HG03432 (cell line): Measurements from ENCODE around the gene BLACAT1.
"Not testable (repeated sequence)": the region's sequence is repeated elsewhere in the genome, so short reads cannot be mapped to it uniquely, and the experiment has no call there.

ENCODE experiments used
- ATAC-seq: cut with Tn5 transposase; IDR thresholded peaks from one replicate; pipeline ENCODE4 v1.9.1; 2021; ENCODE audit warnings: mild to moderate bottlenecking, moderate library complexity; ENCODE audit not compliant: unreplicated experiment

BLACAT1 gene

GRCh38 chr1:205421798-205422197 is 34.0 kb downstream of the BLACAT1 start, which contains the start of gene LEMD1:
LEMD1 (minus strand) TSS chr1:205422056; CDS start chr1:205420536, 1,520 bp downstream.
- no peak for ATAC-seq

- ATAC-seq = no peak
Observed at GRCh38 chr1:205420938-205421337, 34.9 kb downstream of the BLACAT1 start.

GRCh38 chr1:205417870-205418635 is 37.8 kb downstream of the BLACAT1 start:
- no peak for ATAC-seq

- ATAC-seq = no peak
Observed at GRCh38 chr1:205416322-205416721, 39.5 kb downstream of the BLACAT1 start.

- no peak for ATAC-seq
Observed at GRCh38 chr1:205410581-205411298, 45.1 kb downstream of the BLACAT1 start.

- ATAC-seq = no peak
Observed at GRCh38 chr1:205407970-205408369, 47.9 kb downstream of the BLACAT1 start.

GRCh38 chr1:205406252-205406651 is 49.6 kb downstream of the BLACAT1 start:
- not testable (repeated sequence) for ATAC-seq
